ENCODE measurements around the gene SEH1L. TPM values are rescaled to one million over a fixed set of nuclear protein-coding genes. Genes with fewer than 3 reads are reported as not detected.
A peak's percentile ranks its signal among the peaks of the same experiment; 100 is the strongest.
"Not testable (repeated sequence)": the region's sequence is repeated elsewhere in the genome, so short reads cannot be mapped to it uniquely, and the experiment has no call there.

SEH1L gene
- total RNA-seq, 1 donor from 2014 or later = 28.8 TPM

- DNase-seq = no peak
These were observed 48.2 kb downstream of the SEH1L start for GRCh38 chr18:12995952-12996477.

DNA sequence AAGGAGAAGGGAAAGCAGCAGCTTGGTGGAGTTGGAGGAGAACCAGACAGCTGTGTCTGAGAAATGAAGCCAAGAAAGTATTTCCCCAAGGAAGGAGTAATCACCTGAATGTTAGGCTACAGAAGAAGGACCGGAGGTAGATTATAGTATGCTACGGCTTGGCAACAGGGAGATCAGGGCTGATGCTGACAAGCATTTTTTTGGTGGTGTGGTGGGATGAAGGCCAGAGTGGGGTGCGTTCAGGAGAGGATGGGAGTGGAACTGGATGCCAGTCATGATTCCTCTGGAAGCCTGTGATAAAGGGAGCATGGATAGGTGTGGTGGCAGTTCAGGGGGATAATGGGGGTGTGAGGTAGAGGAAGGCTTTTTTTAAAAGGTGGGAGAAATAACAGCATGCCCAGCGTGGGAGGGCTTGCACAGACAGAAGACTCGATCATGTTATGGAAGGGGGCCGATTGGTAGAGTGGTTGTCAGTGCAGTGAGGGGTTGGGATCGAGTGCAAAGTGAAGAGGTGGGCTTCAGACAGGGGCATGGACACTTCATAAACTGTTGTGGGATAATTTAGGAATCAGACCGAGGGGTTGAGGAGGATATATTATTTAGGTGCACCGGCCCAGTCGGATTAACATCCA lies 49.0 kb downstream of the SEH1L start:
- no peak for DNase-seq

DNA sequence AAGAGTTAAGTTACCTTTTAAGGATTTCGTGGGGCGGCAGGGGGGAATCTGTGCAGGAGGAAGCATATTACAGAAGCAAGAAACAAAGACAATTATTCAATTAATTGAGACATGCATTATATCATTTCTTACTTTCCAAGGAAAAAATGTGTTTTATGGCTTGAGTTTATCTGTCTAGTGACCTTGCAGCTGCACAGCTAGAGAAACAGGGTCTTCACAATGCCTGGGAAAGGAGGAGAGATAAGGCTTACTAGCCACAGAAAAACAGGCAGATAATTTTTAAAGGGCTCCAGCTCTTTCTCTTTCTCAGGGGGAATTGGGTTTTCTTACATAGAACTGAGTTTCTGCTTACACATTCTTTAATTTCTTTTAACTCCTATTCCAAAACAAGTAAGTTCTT lies 49.5 kb downstream of the SEH1L start:
- DNase-seq = not testable (repeated sequence)

DNA sequence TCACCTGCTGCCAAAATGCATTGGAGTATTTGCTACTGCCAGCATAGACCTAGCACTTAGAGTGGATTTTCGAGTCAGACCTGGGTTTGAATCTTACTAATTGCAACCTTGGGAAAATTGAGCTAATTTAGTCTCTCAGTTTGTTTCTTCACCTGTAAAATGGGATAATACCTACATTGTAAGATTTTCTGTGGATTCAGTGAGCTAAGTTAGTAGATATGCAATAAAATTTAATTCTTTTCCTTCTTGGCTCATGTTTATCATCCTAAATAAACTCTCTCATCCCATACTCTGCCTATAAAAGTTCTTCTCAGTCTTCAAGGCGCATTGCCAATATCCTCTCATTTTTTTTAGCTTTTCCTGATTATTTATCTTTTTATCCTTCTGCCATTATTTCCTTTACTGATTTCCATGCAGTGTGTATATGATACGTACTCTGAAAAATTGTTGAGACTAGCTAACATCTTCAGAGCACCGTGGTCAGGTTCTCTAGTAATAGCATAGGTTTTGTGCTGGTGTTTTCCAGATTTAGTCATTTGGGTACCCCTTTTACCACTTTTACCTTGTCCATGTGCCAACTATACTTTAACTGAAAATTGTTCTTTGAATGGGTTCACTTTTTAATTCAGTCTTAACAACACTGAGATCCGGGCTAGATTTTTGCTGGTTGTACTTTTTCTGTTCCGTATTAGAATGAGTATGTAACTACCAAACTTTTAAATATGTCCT lies 50.7 kb downstream of the SEH1L start:
- no peak for DNase-seq

DNA sequence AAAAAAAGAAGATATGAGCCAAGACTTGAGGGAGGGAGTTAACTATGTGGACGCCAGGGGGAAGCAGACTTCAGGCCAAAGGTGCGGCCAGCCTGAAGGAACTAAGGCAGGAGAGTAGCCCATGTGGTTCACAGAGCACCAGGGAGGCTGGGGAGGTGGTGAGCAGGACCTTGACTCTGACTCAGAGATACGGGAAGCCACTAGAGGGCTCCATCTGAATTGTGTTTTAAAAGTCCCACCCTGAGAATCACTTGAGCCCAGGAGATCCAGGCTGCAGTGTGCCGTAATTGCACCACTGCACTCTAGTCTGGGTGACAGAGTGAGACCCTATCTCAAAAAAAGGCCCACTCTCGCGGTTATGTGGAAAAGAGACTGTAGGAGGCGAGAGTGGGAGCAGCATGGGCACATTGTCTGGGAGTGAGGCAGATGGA lies 55.7 kb downstream of the SEH1L start:
- peak; percentile 29 for DNase-seq

GRCh38 chr18:13004396-13004795 lies 56.6 kb downstream of the SEH1L start:
- DNase-seq = no peak

DNA sequence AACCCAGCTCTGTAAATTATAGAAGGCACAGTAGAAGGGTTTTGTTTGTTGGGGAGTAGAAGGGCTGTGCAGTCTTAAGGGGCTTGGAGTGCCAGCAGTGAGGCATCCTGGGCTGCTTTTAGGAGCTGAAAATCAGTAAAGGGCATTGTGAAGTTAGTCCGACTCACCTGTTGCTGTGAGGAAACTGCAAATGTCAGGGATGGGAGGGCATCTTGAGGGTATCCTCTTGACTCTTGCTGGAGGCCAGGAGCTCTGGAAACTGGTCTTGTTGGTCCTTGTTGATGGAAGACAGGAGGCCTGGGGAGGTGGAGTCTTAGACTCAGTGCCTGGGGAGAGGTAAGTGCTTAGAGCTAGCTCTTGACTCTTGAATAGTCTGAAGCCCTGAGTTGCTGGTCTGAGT lies 57.5 kb downstream of the SEH1L start:
- no peak for DNase-seq

- no peak for DNase-seq
These were observed 58.9 kb downstream of the SEH1L start for GRCh38 chr18:13006531-13007247.

GRCh38 chr18:13007248-13007560 lies 59.4 kb downstream of the SEH1L start:
- DNase-seq = no peak

DNA sequence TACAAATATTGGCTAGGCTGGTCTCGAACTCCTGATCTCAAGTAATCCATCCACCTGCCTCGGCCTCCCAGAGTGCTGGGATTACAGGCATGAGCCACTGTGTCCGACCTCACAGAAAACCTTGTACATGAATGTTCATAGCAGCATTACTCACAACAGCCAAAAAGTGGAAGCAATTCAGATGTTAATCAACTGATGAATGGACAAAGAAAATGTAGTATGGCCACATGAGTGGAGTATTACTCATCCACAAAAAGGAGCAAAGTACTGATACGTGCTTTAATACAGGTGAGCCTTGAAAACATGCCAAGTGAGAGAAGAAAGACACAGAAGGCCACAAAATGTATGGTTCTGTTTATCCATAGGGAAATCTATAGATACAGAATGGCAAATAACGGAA lies 63.9 kb downstream of the SEH1L start:
- DNase-seq = no peak

- DNase-seq = no peak
These were observed 66.4 kb downstream of the SEH1L start for GRCh38 chr18:13014232-13014631.

DNA sequence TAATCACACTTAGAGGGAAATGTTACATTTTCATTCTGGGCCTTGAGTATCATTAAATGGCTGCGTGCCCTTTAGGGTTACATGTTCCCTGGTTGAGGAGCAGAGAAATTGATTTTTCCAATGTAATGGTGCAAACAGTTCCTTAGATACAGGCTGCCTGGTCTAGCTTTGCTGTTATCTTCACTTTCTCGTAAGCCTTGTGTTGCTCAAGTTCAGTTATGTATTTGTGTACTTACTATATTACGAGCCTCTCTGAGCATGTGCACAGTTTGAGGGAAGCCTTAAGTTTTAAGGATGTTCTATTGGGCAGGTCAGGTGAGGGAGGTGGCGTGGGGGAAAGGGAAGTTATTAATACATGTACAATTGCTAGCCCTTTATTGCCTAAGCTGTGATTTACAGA lies 67.0 kb downstream of the SEH1L start:
- no peak for DNase-seq

GRCh38 chr18:13017247-13017875 lies 69.5 kb downstream of the SEH1L start:
- DNase-seq = no peak

DNA sequence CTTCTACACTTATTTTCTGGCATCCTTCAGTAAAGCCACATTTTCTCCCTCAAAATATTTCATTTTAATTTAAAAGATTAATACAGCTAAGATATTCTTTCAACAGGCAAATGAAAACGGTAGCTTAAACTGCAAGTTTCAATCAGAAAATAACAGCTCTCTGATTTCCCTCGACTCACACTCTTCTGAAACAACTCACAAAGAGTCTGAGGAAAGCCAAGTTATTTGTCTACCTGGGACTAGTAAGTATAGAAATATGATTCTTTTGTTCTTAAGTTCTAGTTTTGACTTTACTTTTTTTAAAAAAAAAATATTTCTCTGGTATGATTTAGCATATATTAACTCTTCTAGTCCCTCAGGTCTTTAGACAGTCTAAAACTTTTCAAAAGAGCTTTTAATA lies 70.6 kb downstream of the SEH1L start:
- DNase-seq = no peak

DNA sequence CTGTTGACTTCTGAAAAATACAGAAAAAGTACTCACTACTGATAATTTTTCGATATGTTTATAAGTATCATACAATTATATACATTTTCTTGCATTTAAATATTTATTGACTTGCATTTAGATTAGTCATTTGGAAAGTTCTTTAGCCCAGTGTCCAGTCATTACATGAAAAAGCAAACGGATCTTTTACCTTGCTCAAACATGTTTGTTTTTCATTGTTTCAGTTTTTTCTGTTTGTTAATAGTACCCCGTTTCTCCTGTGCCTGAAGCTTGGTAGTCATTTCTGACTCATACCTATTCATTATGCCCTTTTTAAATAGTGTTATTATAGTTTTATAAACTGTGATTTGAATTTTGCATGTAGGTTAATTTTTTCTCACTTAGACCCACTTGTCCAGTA lies 71.5 kb downstream of the SEH1L start:
- no peak for DNase-seq

- no peak for DNase-seq
These were observed 74.8 kb downstream of the SEH1L start for GRCh38 chr18:13022644-13023043.

DNA sequence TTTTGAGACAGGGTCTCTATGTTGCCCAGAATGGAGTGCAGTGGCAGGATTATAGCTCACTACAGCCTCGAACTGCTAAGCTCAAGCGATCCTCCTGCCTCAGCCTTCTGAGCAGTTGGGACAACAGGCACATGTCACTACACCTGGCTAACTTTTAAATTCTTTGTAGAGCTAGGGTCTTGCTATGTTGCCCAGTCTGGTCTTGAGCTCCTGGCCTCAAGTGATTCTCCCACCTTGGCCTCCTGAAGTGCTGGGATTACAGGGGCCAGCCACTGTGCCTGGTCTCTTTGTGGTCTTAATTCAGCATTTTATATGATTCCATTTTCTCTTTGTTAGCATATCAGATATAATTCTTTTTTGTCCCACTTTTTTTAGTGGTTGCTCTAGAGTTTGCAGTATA lies 77.4 kb downstream of the SEH1L start:
- no peak for DNase-seq

- no peak for DNase-seq
These were observed 78.9 kb downstream of the SEH1L start for GRCh38 chr18:13026583-13027270.

- peak; percentile 20 for DNase-seq
These were observed 81.1 kb downstream of the SEH1L start for GRCh38 chr18:13028869-13029268.

DNA sequence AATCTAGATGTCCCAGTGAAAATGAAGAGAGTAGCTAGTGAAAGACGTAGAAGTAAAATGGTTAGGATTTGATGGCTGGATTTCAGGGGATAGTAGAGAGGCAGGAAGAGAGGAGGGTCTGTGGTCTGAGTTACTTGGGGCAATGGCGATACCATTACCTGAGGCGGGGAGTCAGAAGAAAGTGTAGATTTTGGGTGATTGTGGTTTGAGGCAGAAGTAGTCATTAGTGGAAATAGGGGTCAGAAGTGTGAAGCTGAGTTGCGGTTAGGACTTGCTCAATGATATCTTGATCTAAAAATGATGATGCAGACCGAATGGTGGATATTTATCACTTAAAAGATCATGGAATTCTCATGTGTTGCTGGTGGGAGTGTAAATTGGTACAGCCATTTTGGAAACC lies 84.4 kb downstream of the SEH1L start:
- no peak for DNase-seq

- no peak for DNase-seq
These were observed 87.6 kb downstream of the SEH1L start for GRCh38 chr18:13035249-13035914.

Data from tongue (tissue), 2 donors.